OCI-LY1 (cell line): Measurements from ENCODE around the gene LTBP1.
A peak's percentile ranks its signal among the peaks of the same experiment; 100 is the strongest.

Source experiments
- H2AFZ ChIP-seq: fragments of 200-600 bp; sonication (generic), shearing (Covaris generic); 2 replicates; pipeline ENCODE4 v1.6.0; 2014; ENCODE audit warnings: antibody characterized with exemption, mild to moderate bottlenecking, low read length
- H3F3A ChIP-seq: fragments of 200-600 bp; sonication (generic), shearing (Covaris generic); 2 replicates; pipeline ENCODE4 v1.6.0; 2014; ENCODE audit warnings: mild to moderate bottlenecking, antibody characterized with exemption, low read length, moderate library complexity; ENCODE audit not compliant: insufficient read depth
- H3K27ac ChIP-seq: fragments of 200-600 bp; sonication (generic); 2 replicates; pipeline ENCODE4 v1.5.1; 2014; ENCODE audit warnings: low read length, mixed run types, mild to moderate bottlenecking, low read depth; ENCODE audit not compliant: poor library complexity, severe bottlenecking
- H3K27me3 ChIP-seq: fragments of 200-600 bp; sonication (generic); 2 replicates; pipeline ENCODE4 v1.6.0; 2014; ENCODE audit warnings: antibody characterized with exemption, mild to moderate bottlenecking, low read length, moderate library complexity; ENCODE audit not compliant: insufficient read depth
- H3K36me3 ChIP-seq: fragments of 200-600 bp; sonication (generic); 2 replicates; pipeline ENCODE4 v1.6.1; 2014; ENCODE audit warnings: mild to moderate bottlenecking, antibody characterized with exemption, low read length, moderate library complexity, mixed read lengths; ENCODE audit not compliant: insufficient read depth
- H3K4me1 ChIP-seq: fragments of 200-600 bp; sonication (generic); 2 replicates; pipeline ENCODE4 v1.5.1; 2014; ENCODE audit warnings: mild to moderate bottlenecking, low read length, moderate library complexity; ENCODE audit not compliant: insufficient read depth, severe bottlenecking
- H3K4me2 ChIP-seq: fragments of 200-600 bp; sonication (generic), shearing (Covaris generic); 2 replicates; pipeline ENCODE4 v1.6.1; 2014; ENCODE audit warnings: low read length
- H3K4me3 ChIP-seq: fragments of 200-600 bp; sonication (generic); 2 replicates; pipeline ENCODE4 v1.5.1; 2014; ENCODE audit warnings: low read length, low read depth, mild to moderate bottlenecking, mixed read lengths; ENCODE audit not compliant: poor library complexity, severe bottlenecking
- H3K79me2 ChIP-seq: fragments of 200-600 bp; shearing (Covaris generic); 2 replicates; pipeline ENCODE4 v1.6.1; 2016; ENCODE audit warnings: mixed run types, low read length, mixed read lengths; ENCODE audit not compliant: insufficient read depth
- H3K9ac ChIP-seq: fragments of 200-600 bp; sonication (generic), shearing (Covaris generic); 2 replicates; pipeline ENCODE4 v1.6.1; 2014; ENCODE audit warnings: mild to moderate bottlenecking, low read length, mixed read lengths
- H3K9me2 ChIP-seq: fragments of 200-600 bp; sonication (generic), shearing (Covaris generic); 2 replicates; pipeline ENCODE4 v1.6.1; 2014; ENCODE audit warnings: low read depth, mild to moderate bottlenecking, low read length, mixed read lengths
- H3K9me3 ChIP-seq: fragments of 200-600 bp; shearing (Covaris generic); 2 replicates; pipeline ENCODE4 v1.6.1; 2014; ENCODE audit warnings: low read length, mixed read lengths
- H4K20me1 ChIP-seq: fragments of 200-600 bp; sonication (generic), shearing (Covaris generic); 2 replicates; pipeline ENCODE4 v1.6.0; 2016; ENCODE audit warnings: mild to moderate bottlenecking, low read length; ENCODE audit not compliant: insufficient read depth
- CTCF ChIP-seq: fragments of 200-600 bp; sonication (generic), shearing (Covaris generic); IDR thresholded peaks from 2 replicates; pipeline ENCODE4 v1.5.1; 2017; ENCODE audit warnings: mild to moderate bottlenecking, antibody characterized with exemption, low read length, moderate library complexity, mixed read lengths
- EZH2 ChIP-seq: fragments of 200-600 bp; sonication (generic), shearing (Covaris generic); IDR thresholded peaks from 2 replicates; pipeline ENCODE4 v1.8.0; 2017; ENCODE audit warnings: borderline replicate concordance, mixed run types, mild to moderate bottlenecking, antibody characterized with exemption, low read length, moderate library complexity, mixed read lengths

The LTBP1 gene

DNA sequence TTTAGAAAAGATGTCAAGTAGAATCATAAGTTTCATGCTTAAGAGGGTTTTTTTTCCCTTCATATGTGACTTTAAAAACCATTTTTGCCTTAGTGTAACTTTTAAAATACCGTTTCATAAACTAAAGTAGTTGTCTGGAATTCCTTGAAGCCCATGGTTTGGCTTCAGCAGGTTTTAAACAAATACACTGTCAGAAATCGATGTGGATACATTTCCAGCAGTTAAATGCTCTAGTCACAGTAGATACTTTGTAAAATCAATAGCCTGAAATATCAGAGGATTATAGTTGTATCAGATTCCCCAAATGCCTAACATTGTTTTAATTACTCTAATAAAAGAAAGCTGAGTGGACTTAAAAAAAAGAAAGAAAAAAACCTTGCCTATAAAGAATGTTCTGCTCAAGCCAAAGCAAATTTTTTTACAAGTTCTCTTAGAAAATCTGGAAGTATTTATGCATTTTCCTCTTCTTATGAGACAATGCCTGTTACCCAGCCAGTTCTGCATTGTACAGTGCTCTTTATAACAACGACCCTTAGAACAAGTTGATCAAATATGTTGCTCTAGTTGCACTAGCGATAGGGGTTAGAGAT lies 260.5 kb downstream of the LTBP1 start:
- Histone ChIP-seq H2AFZ (no peak overlapping the region), H3K79me2 (no peaks in the 10 kb centered on the region), H3K36me3 (peaks cover 43% of the 10 kb centered on the region), H3F3A (no peaks in the 10 kb centered on the region), H3K9me3 (no peaks in the 10 kb centered on the region), H3K4me3 (no peak overlapping the region), H3K4me1 (no peaks in the 10 kb centered on the region), H3K9me2 (no peaks in the 10 kb centered on the region), H3K9ac (no peak overlapping the region), H4K20me1 (no peaks in the 10 kb centered on the region), H3K27ac (no peak overlapping the region), H3K4me2 (no peak overlapping the region), H3K27me3 (no peaks in the 10 kb centered on the region)
- TF ChIP-seq EZH2 (no peak), CTCF (no peak)

DNA sequence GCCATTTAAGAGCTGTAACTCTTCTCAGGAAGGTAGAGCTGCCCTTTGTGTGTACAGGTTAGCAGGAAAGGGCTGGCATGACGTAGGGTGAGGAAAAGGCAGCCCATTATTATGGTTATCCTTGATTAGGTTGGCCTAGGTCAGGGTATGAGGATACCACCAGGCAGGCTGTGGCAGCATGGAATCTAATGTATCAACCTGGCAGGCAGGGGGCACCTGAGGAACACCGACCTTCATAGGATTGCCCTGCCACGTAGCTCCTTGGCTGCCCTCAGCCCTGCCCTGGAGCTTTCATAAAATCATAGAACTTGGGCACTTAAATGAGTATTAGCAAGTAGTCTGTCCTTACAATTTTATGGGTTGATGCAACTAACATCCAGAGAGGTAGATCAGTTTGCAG lies 261.6 kb downstream of the LTBP1 start:
- H3F3A ChIP-seq = no peaks in the 10 kb centered on the region

DNA sequence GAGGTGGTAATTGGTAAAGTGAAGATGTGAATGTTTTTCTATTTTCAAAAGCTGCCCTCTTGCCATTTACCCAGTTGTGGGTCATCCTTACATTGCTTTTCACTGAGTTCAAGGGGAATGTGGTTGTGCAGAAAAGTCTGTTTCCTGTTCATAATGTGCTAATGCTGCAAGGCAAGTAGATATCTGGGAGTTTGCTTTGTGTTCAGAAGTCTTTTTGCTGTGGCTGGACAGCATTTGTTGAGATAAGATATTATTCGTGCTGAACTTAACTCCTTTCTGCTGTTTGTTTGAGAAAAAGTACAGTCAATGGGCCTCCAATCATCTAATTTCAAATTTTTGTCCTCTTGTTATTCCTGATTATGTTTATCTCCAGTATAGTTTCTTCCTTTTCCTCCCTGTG lies 263.2 kb downstream of the LTBP1 start:
- H3K4me2 ChIP-seq = no peak overlapping the region
- H3K79me2 ChIP-seq = no peaks in the 10 kb centered on the region
- no peaks in the 10 kb centered on the region for H3F3A ChIP-seq
- no peak overlapping the region for H3K9ac ChIP-seq
- H4K20me1 ChIP-seq = no peaks in the 10 kb centered on the region
- peaks cover 24% of the 10 kb centered on the region for H3K4me1 ChIP-seq
- H3K9me2 ChIP-seq = no peaks in the 10 kb centered on the region
- no peaks in the 10 kb centered on the region for H3K27me3 ChIP-seq
- peaks cover 51% of the 10 kb centered on the region for H3K36me3 ChIP-seq
- no peaks in the 10 kb centered on the region for H3K9me3 ChIP-seq
- no peak overlapping the region for H2AFZ ChIP-seq
- TF ChIP-seq CTCF (no peak), EZH2 (no peak)
- H3K27ac ChIP-seq = peak overlapping the region; percentile 13
- no peak overlapping the region for H3K4me3 ChIP-seq

More for the DNA sequence above, 261.6 kb downstream of the LTBP1 start:
- H3K36me3 ChIP-seq = peaks cover 49% of the 10 kb centered on the region
- no peak overlapping the region for H3K4me2 ChIP-seq
- no peaks in the 10 kb centered on the region for H4K20me1 ChIP-seq
- no peaks in the 10 kb centered on the region for H3K79me2 ChIP-seq
- H3K4me3 ChIP-seq = no peak overlapping the region
- no peaks in the 10 kb centered on the region for H3K9me2 ChIP-seq
- H3K27me3 ChIP-seq = no peaks in the 10 kb centered on the region
- H3K9ac ChIP-seq = no peak overlapping the region
- H3K4me1 ChIP-seq = peaks cover 9% of the 10 kb centered on the region
- H3K9me3 ChIP-seq = no peaks in the 10 kb centered on the region
- no peak overlapping the region for H2AFZ ChIP-seq
- H3K27ac ChIP-seq = no peak overlapping the region
- TF ChIP-seq EZH2 (no peak), CTCF (no peak)
